HEK293T (cell line): ENCODE data around the gene SEPTIN11.
"Not testable (repeated sequence)": the region's sequence is repeated elsewhere in the genome, so short reads cannot be mapped to it uniquely, and the experiment has no call there.

Source experiments
- CTCF ChIA-PET: fragments of 350-600 bp; formaldehyde crosslinking; extraction: SDS; loops from one replicate; lab custom pipeline; 2021; ENCODE audit warnings: antibody characterized with exemption, inconsistent platforms; lab: Yijun Ruan, JAX
- POLR2A ChIA-PET: fragments of 350-600 bp; formaldehyde crosslinking; extraction: SDS; loops from one replicate; lab custom pipeline; 2020; ENCODE audit warnings: antibody characterized with exemption, inconsistent platforms; lab: Yijun Ruan, JAX
- DNase-seq: peaks from one replicate; pipeline ENCODE4 v3.0.0; 2012; ENCODE audit warnings: mixed read lengths; ENCODE audit errors: extremely low spot score
- ARNT ChIP-seq: fragments of 450-650 bp; IDR thresholded peaks from 2 replicates; pipeline ENCODE4 v1.6.1; 2017; ENCODE audit warnings: mild to moderate bottlenecking
- BHLHE40 ChIP-seq: fragments of 450-650 bp; IDR thresholded peaks from 2 replicates; pipeline ENCODE4 v1.6.1; 2016; ENCODE audit warnings: mild to moderate bottlenecking, moderate library complexity, borderline replicate concordance
- CTBP1 ChIP-seq: fragments of 450-650 bp; IDR thresholded peaks from 2 replicates; pipeline ENCODE4 v1.6.1; 2016; ENCODE audit warnings: borderline replicate concordance
- ELF4 ChIP-seq: fragments of 450-650 bp; IDR thresholded peaks from 2 replicates; pipeline ENCODE4 v1.6.1; 2017; ENCODE audit warnings: antibody characterized with exemption
- FOXA1 ChIP-seq: fragments of 450-650 bp; IDR thresholded peaks from 2 replicates; pipeline ENCODE4 v1.6.1; 2016; ENCODE audit warnings: mild to moderate bottlenecking
- FOXK2 ChIP-seq: fragments of 450-650 bp; IDR thresholded peaks from 2 replicates; pipeline ENCODE4 v1.6.1; 2016; ENCODE audit warnings: mild to moderate bottlenecking
- FOXM1 ChIP-seq: fragments of 450-650 bp; IDR thresholded peaks from 2 replicates; pipeline ENCODE4 v1.6.1; 2017; ENCODE audit warnings: mild to moderate bottlenecking, borderline replicate concordance
- HDGF ChIP-seq: fragments of 450-650 bp; IDR thresholded peaks from 2 replicates; pipeline ENCODE4 v1.6.1; 2017; ENCODE audit warnings: antibody characterized with exemption, borderline replicate concordance
- L3MBTL2 ChIP-seq: fragments of 450-650 bp; conservative IDR thresholded peaks from 2 replicates; pipeline ENCODE4 v1.6.1; 2016; ENCODE audit warnings: mild to moderate bottlenecking
- LEF1 ChIP-seq: fragments of 450-650 bp; IDR thresholded peaks from 2 replicates; pipeline ENCODE4 v1.6.1; 2017; ENCODE audit warnings: mild to moderate bottlenecking, borderline replicate concordance
- NFRKB ChIP-seq: fragments of 450-650 bp; IDR thresholded peaks from 2 replicates; pipeline ENCODE4 v1.6.1; 2016; ENCODE audit warnings: mild to moderate bottlenecking, moderate library complexity
- PKNOX1 ChIP-seq: fragments of 450-650 bp; IDR thresholded peaks from 2 replicates; pipeline ENCODE4 v1.6.1; 2016
- SP1 ChIP-seq: fragments of 450-650 bp; IDR thresholded peaks from 2 replicates; pipeline ENCODE4 v1.6.1; 2017
- SUZ12 ChIP-seq: fragments of 450-650 bp; IDR thresholded peaks from 2 replicates; pipeline ENCODE4 v1.6.1; 2016; ENCODE audit warnings: mild to moderate bottlenecking
- TARDBP ChIP-seq: fragments of 450-650 bp; IDR thresholded peaks from 2 replicates; pipeline ENCODE4 v1.6.1; 2016
- ZNF384 ChIP-seq: fragments of 450-650 bp; IDR thresholded peaks from 2 replicates; pipeline ENCODE4 v1.6.1; 2016

SEPTIN11 gene

GRCh38 chr4:76963131-76963750, 13.7 kb downstream of the SEPTIN11 start:
- DNase-seq = no peak
- POLR2A ChIA-PET = no interaction called here
- CTCF ChIA-PET = no interaction called here
- TF ChIP-seq BHLHE40 = no peak
- no peak for TF ChIP-seq ELF4
- no peak for TF ChIP-seq L3MBTL2
- TF ChIP-seq HDGF = no peak
- TF ChIP-seq LEF1 = no peak
- no peak for TF ChIP-seq SP1
- no peak for TF ChIP-seq ARNT
- TF ChIP-seq ZNF384 = no peak

GRCh38 chr4:76963927-76964326, 14.4 kb downstream of the SEPTIN11 start:
- DNase-seq, CTCF ChIA-PET, POLR2A ChIA-PET: not testable (repeated sequence)

GRCh38 chr4:76964769-76965168, 15.2 kb downstream of the SEPTIN11 start:
- no peak for DNase-seq
- TF ChIP-seq SP1 (no peak), FOXK2 (no peak), PKNOX1 (no peak), ZNF384 (no peak), FOXA1 (no peak), SUZ12 (no peak), TARDBP (no peak), LEF1 (no peak)
- CTCF ChIA-PET = no interaction called here
- POLR2A ChIA-PET = no interaction called here

GRCh38 chr4:76965866-76966579, 16.5 kb downstream of the SEPTIN11 start:
- no peak for TF ChIP-seq BHLHE40
- no peak for TF ChIP-seq PKNOX1
- no peak for TF ChIP-seq ZNF384
- TF ChIP-seq FOXK2 = no peak
- TF ChIP-seq NFRKB = no peak
- TF ChIP-seq SUZ12 = no peak
- TF ChIP-seq L3MBTL2 = no peak
- TF ChIP-seq TARDBP = no peak
- no peak for TF ChIP-seq ELF4
- TF ChIP-seq FOXM1 = no peak
- TF ChIP-seq LEF1 = no peak
- no peak for DNase-seq
- CTCF ChIA-PET = interaction anchor here (0.7 kb wide), 1 partner anchor 930 kb away, joined by 3 read pairs; no protein-coding TSS in a partner anchor
- POLR2A ChIA-PET = no interaction called here

DNA sequence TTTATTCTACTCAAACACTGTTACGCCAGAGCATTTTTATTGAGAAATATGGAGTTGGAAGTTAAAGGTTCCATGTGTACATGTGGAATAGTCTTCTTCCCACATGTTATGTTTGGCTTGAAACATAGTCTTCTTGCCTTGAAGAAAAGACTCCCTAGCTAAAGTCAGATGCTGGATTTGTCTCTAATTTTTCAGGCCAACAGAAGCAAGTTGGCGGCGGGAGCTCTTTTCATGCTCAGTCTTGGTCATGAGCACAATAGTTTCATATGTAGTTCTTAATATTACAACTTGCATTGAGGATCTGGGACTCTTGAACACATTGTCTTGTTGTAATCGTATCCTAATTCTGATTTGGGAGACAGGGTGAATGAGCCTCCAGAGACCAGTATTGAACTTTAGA, 19.4 kb downstream of the SEPTIN11 start:
- no peak for DNase-seq
- no peak for TF ChIP-seq NFRKB
- no peak for TF ChIP-seq CTBP1
- no peak for TF ChIP-seq FOXA1
- TF ChIP-seq TARDBP = no peak
- no peak for TF ChIP-seq ZNF384
- no peak for TF ChIP-seq SUZ12
- TF ChIP-seq ELF4 = no peak
- TF ChIP-seq BHLHE40 = no peak
- TF ChIP-seq FOXK2 = no peak
- TF ChIP-seq LEF1 = no peak
- no peak for TF ChIP-seq PKNOX1
- TF ChIP-seq SP1 = no peak
- no peak for TF ChIP-seq HDGF
- TF ChIP-seq FOXM1 = no peak
- POLR2A ChIA-PET = no interaction called here
- CTCF ChIA-PET = no interaction called here

DNA sequence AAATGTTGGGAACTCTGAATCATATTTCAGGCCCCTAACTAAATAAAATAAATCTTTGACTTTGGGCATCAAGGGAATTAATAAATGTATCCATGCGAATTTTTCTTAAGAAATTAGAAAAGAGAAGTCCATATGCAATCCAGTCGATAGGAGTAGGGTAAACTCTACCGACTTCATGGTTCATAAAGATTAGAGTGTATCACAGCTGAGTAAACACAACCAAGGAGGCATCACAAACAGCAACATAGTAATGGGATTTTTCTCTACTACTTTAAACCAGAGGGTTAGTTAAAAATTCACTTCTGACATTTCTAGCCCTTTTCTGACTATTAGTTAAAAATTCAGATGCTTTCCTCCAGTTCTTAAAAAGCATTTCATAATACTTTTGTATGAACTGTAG, 19.9 kb downstream of the SEPTIN11 start:
- no peak for DNase-seq
- TF ChIP-seq SP1 (no peak), LEF1 (no peak), ELF4 (no peak), BHLHE40 (no peak), CTBP1 (no peak), L3MBTL2 (no peak), SUZ12 (no peak), HDGF (no peak), PKNOX1 (no peak), TARDBP (no peak), NFRKB (no peak), ARNT (no peak), ZNF384 (no peak), FOXK2 (no peak), FOXM1 (no peak), FOXA1 (no peak)
- ChIA-PET POLR2A (no interaction called here), CTCF (no interaction called here)
